Stomach (tissue), 4 donors: ENCODE measurements around the gene SSTR3.

ENCODE experiments used
- EP300 ChIP-seq: sonication (generic); formaldehyde crosslinking; IDR thresholded peaks from one replicate; pipeline ENCODE4 v1.6.1; 2017; ENCODE audit warnings: antibody characterized with exemption
- POLR2A ChIP-seq, 4 donors: fragments of 450-650 bp; IDR thresholded peaks; one replicate each; pipeline ENCODE4 v1.6.1; 2016; ENCODE audit warnings: antibody characterized with exemption in 4 of 4, control low read depth in 2 of 4, mild to moderate bottlenecking in 1 of 4, moderate library complexity in 1 of 4
- POLR2AphosphoS5 ChIP-seq, 3 donors: sonication (generic); formaldehyde crosslinking; IDR thresholded peaks; one replicate each; pipeline ENCODE4 v1.6.1; 2016; ENCODE audit warnings: antibody characterized with exemption in 3 of 3
- TF ChIP-seq, protein P1 (sequence below), 7 experiments: fragments of 450-650 bp in 4 of 7; fragments of 200-600 bp in 3 of 7; sonication (generic) in 3 of 7; IDR thresholded peaks; one replicate each; pipeline ENCODE4 v1.5.1; 2016 to 2019; ENCODE audit warnings: antibody characterized with exemption in 7 of 7, control low read depth in 2 of 7, mild to moderate bottlenecking in 1 of 7

- TF ChIP-seq, protein P1, sequence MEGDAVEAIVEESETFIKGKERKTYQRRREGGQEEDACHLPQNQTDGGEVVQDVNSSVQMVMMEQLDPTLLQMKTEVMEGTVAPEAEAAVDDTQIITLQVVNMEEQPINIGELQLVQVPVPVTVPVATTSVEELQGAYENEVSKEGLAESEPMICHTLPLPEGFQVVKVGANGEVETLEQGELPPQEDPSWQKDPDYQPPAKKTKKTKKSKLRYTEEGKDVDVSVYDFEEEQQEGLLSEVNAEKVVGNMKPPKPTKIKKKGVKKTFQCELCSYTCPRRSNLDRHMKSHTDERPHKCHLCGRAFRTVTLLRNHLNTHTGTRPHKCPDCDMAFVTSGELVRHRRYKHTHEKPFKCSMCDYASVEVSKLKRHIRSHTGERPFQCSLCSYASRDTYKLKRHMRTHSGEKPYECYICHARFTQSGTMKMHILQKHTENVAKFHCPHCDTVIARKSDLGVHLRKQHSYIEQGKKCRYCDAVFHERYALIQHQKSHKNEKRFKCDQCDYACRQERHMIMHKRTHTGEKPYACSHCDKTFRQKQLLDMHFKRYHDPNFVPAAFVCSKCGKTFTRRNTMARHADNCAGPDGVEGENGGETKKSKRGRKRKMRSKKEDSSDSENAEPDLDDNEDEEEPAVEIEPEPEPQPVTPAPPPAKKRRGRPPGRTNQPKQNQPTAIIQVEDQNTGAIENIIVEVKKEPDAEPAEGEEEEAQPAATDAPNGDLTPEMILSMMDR (IDR thresholded peaks at IDR 0.05): no peak
- no peak for TF ChIP-seq POLR2AphosphoS5 (IDR thresholded peaks at IDR 0.05)
- TF ChIP-seq POLR2A (IDR thresholded peaks at IDR 0.05): no peak
- no peak for TF ChIP-seq EP300
Measured at GRCh38 chr22:37241351-37242142, 29.3 kb upstream of the SSTR3 start.
